Thyroid gland (tissue), 4 donors: ENCODE measurements around the gene PRR4.

Experiments
- POLR2A ChIP-seq, 2 donors: fragments of 450-650 bp; IDR thresholded peaks; one replicate each; pipeline ENCODE4 v1.6.1; 2017; ENCODE audit warnings: antibody characterized with exemption in 2 of 2, mild to moderate bottlenecking in 2 of 2, moderate library complexity in 1 of 2
- TF ChIP-seq, protein P1 (sequence below), 6 experiments: fragments of 200-600 bp in 3 of 6; fragments of 450-650 bp in 3 of 6; sonication (generic) in 3 of 6; IDR thresholded peaks; one replicate each; pipeline ENCODE4 v1.5.1; 2016 to 2019; ENCODE audit warnings: antibody characterized with exemption in 6 of 6, mild to moderate bottlenecking in 2 of 6, inconsistent platforms in 1 of 6, moderate library complexity in 1 of 6

- TF ChIP-seq, protein P1, sequence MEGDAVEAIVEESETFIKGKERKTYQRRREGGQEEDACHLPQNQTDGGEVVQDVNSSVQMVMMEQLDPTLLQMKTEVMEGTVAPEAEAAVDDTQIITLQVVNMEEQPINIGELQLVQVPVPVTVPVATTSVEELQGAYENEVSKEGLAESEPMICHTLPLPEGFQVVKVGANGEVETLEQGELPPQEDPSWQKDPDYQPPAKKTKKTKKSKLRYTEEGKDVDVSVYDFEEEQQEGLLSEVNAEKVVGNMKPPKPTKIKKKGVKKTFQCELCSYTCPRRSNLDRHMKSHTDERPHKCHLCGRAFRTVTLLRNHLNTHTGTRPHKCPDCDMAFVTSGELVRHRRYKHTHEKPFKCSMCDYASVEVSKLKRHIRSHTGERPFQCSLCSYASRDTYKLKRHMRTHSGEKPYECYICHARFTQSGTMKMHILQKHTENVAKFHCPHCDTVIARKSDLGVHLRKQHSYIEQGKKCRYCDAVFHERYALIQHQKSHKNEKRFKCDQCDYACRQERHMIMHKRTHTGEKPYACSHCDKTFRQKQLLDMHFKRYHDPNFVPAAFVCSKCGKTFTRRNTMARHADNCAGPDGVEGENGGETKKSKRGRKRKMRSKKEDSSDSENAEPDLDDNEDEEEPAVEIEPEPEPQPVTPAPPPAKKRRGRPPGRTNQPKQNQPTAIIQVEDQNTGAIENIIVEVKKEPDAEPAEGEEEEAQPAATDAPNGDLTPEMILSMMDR (IDR thresholded peaks at IDR 0.05), result no peak
- TF ChIP-seq POLR2A (IDR thresholded peaks at IDR 0.05), result no peak
Measured at GRCh38 chr12:10801741-10802140, 47.5 kb downstream of the PRR4 start.
